ENCODE measurements around the gene KCNMB2. TPM values are rescaled to one million over a fixed set of nuclear protein-coding genes. Genes with fewer than 3 reads are reported as not detected.

KCNMB2 gene
- total RNA-seq, 1 donor = 1.1 TPM

GRCh38 chr3:178868681-178869080 is 332.4 kb downstream of the KCNMB2 start:
- no peak overlapping the region for H2AFZ ChIP-seq (ENCODE audit: low read length)
- no peaks in the 10 kb centered on the region for H3K27me3 ChIP-seq (ENCODE audit: insufficient read depth, low read length)
- H3K27ac ChIP-seq (ENCODE audit: low read depth, low read length) = no peak overlapping the region
- no peaks in the 10 kb centered on the region for H4K20me1 ChIP-seq (ENCODE audit: insufficient read depth, low read length)
- no peak overlapping the region for H3K4me2 ChIP-seq (ENCODE audit: insufficient read depth, low read length)
- DNase-seq (ENCODE audit: insufficient read length, low spot score, missing footprints) = no peak
- H3K4me1 ChIP-seq (ENCODE audit: insufficient read depth, low read length) = no peaks in the 10 kb centered on the region
- H3K36me3 ChIP-seq (ENCODE audit: insufficient read depth, low read length) = no peaks in the 10 kb centered on the region
- H3K79me2 ChIP-seq (ENCODE audit: insufficient read depth, low read length) = no peaks in the 10 kb centered on the region
- no peak overlapping the region for H3K4me3 ChIP-seq (ENCODE audit: insufficient read depth, low read length)
- TF ChIP-seq CTCF (IDR thresholded peaks at IDR 0.05; ENCODE audit: extremely low read depth, low read depth, low read length) = no peak
- no peaks in the 10 kb centered on the region for H3K9me3 ChIP-seq (ENCODE audit: low read depth, low read length)

GRCh38 chr3:178870085-178870484 is 333.8 kb downstream of the KCNMB2 start:
- no peaks in the 10 kb centered on the region for H3K9me3 ChIP-seq (ENCODE audit: low read depth, low read length)
- H3K4me1 ChIP-seq (ENCODE audit: insufficient read depth, low read length) = no peaks in the 10 kb centered on the region
- no peak overlapping the region for H3K4me3 ChIP-seq (ENCODE audit: insufficient read depth, low read length)
- DNase-seq (ENCODE audit: insufficient read length, low spot score, missing footprints) = no peak
- TF ChIP-seq CTCF (IDR thresholded peaks at IDR 0.05; ENCODE audit: extremely low read depth, low read depth, low read length) = no peak
- no peak overlapping the region for H2AFZ ChIP-seq (ENCODE audit: low read length)
- H3K27me3 ChIP-seq (ENCODE audit: insufficient read depth, low read length) = no peaks in the 10 kb centered on the region
- no peak overlapping the region for H3K27ac ChIP-seq (ENCODE audit: low read depth, low read length)
- no peaks in the 10 kb centered on the region for H3K79me2 ChIP-seq (ENCODE audit: insufficient read depth, low read length)
- no peaks in the 10 kb centered on the region for H4K20me1 ChIP-seq (ENCODE audit: insufficient read depth, low read length)
- H3K36me3 ChIP-seq (ENCODE audit: insufficient read depth, low read length) = no peaks in the 10 kb centered on the region
- no peak overlapping the region for H3K4me2 ChIP-seq (ENCODE audit: insufficient read depth, low read length)

GRCh38 chr3:178875157-178875556 is 338.9 kb downstream of the KCNMB2 start:
- Histone ChIP-seq H3K4me1 (ENCODE audit: insufficient read depth, low read length) (no peaks in the 10 kb centered on the region), H3K4me3 (ENCODE audit: insufficient read depth, low read length) (no peak overlapping the region), H3K79me2 (ENCODE audit: insufficient read depth, low read length) (no peaks in the 10 kb centered on the region), H2AFZ (ENCODE audit: low read length) (no peak overlapping the region), H3K27ac (ENCODE audit: low read depth, low read length) (no peak overlapping the region), H3K36me3 (ENCODE audit: insufficient read depth, low read length) (no peaks in the 10 kb centered on the region), H4K20me1 (ENCODE audit: insufficient read depth, low read length) (no peaks in the 10 kb centered on the region), H3K9me3 (ENCODE audit: low read depth, low read length) (no peaks in the 10 kb centered on the region), H3K27me3 (ENCODE audit: insufficient read depth, low read length) (no peaks in the 10 kb centered on the region), H3K4me2 (ENCODE audit: insufficient read depth, low read length) (no peak overlapping the region)
- no peak for DNase-seq (ENCODE audit: insufficient read length, low spot score, missing footprints)
- no peak for TF ChIP-seq CTCF (IDR thresholded peaks at IDR 0.05; ENCODE audit: extremely low read depth, low read depth, low read length)

- Histone ChIP-seq H3K4me3 (ENCODE audit: insufficient read depth, low read length) (no peak overlapping the region), H4K20me1 (ENCODE audit: insufficient read depth, low read length) (no peaks in the 10 kb centered on the region), H3K27ac (ENCODE audit: low read depth, low read length) (no peak overlapping the region), H3K36me3 (ENCODE audit: insufficient read depth, low read length) (no peaks in the 10 kb centered on the region), H2AFZ (ENCODE audit: low read length) (no peak overlapping the region), H3K79me2 (ENCODE audit: insufficient read depth, low read length) (no peaks in the 10 kb centered on the region), H3K4me1 (ENCODE audit: insufficient read depth, low read length) (no peaks in the 10 kb centered on the region), H3K4me2 (ENCODE audit: insufficient read depth, low read length) (no peak overlapping the region), H3K9me3 (ENCODE audit: low read depth, low read length) (no peaks in the 10 kb centered on the region), H3K27me3 (ENCODE audit: insufficient read depth, low read length) (no peaks in the 10 kb centered on the region)
- no peak for TF ChIP-seq CTCF (IDR thresholded peaks at IDR 0.05; ENCODE audit: extremely low read depth, low read depth, low read length)
- no peak for DNase-seq (ENCODE audit: insufficient read length, low spot score, missing footprints)
These were observed 339.6 kb downstream of the KCNMB2 start for GRCh38 chr3:178875836-178876235.
